Activated T-cell treated with anti-CD3 and anti-CD28 coated beads, Interleukin-2, amount 50 U/mL, for 24 hours (primary cell): ENCODE data around the gene EFCAB7.
"Not testable (repeated sequence)": the region's sequence is repeated elsewhere in the genome, so short reads cannot be mapped to it uniquely, and the experiment has no call there.

Experiments
- DNase-seq: peaks from one replicate; pipeline ENCODE4 v3.0.0-alpha.2; 2020
- H3K27ac Mint-ChIP-seq: 2 replicates; pipeline ENCODE4 v1.8.0; 2020; ENCODE audit warnings: mild to moderate bottlenecking, mixed read lengths
- H3K27me3 Mint-ChIP-seq: 2 replicates; pipeline ENCODE4 v1.8.0; 2020; ENCODE audit warnings: mixed read lengths
- H3K36me3 Mint-ChIP-seq: 2 replicates; pipeline ENCODE4 v1.8.0; 2020; ENCODE audit warnings: low read depth, mixed read lengths
- H3K4me1 Mint-ChIP-seq: 2 replicates; pipeline ENCODE4 v1.8.0; 2020; ENCODE audit warnings: low read depth, mixed read lengths
- H3K4me3 Mint-ChIP-seq: 2 replicates; pipeline ENCODE4 v1.8.0; 2020; ENCODE audit warnings: mild to moderate bottlenecking, moderate library complexity, mixed read lengths
- H3K9me3 Mint-ChIP-seq: 2 replicates; pipeline ENCODE4 v1.8.0; 2020; ENCODE audit warnings: mixed read lengths

The EFCAB7 gene

DNA sequence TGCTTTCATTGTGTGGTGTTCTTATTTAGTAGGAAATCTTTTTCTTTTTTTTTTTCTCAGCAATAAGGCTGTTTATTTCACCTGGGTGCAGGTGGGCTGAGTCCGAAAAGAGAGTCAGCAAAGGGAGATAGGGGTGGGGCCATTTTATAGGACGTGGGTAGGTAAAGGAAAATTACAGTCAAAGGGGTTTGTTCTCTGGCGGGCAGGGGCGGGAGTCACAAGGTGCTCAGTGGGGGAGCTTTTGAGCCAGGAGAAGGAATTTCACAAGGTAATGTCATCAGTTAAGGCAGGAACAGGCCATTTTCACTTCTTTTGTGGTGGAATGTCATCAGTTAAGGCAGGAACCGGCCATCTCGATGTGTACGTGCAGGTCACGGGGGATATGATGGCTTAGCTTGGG lies 49.4 kb downstream of the EFCAB7 start:
- not testable (repeated sequence) for H3K27ac Mint-ChIP-seq, DNase-seq, H3K4me1 Mint-ChIP-seq, H3K36me3 Mint-ChIP-seq, H3K9me3 Mint-ChIP-seq, H3K27me3 Mint-ChIP-seq, H3K4me3 Mint-ChIP-seq

DNA sequence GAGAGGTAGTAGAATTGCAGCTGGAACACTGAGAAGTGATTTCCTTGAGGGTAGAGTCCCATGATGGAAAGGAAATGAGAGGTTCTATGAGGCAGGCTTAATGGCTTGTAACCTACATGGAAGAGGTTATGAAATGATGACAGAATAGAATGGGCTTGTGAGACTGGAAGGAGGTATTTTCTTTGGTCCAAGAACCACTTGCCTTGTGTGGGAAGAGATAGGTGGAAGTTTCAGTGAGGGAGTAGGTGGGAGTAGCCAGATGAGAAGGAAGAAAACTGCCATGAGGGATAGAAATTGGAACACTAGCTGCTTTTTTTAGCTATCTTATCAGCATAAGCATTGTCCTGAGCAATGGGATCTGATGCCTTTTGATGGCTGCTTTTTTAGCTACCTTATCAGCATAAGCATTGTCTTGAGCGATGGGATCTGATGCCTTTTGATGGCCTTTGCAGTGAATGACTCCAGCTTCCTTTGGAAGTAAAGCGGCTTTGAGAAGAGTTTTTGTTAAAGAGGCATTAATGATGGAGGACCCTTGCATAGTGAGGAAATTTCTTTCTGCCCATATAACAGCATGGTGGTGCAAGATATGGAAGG lies 51.0 kb downstream of the EFCAB7 start:
- H3K4me1 Mint-ChIP-seq, H3K27ac Mint-ChIP-seq, DNase-seq, H3K36me3 Mint-ChIP-seq, H3K27me3 Mint-ChIP-seq, H3K9me3 Mint-ChIP-seq, H3K4me3 Mint-ChIP-seq: not testable (repeated sequence)

DNA sequence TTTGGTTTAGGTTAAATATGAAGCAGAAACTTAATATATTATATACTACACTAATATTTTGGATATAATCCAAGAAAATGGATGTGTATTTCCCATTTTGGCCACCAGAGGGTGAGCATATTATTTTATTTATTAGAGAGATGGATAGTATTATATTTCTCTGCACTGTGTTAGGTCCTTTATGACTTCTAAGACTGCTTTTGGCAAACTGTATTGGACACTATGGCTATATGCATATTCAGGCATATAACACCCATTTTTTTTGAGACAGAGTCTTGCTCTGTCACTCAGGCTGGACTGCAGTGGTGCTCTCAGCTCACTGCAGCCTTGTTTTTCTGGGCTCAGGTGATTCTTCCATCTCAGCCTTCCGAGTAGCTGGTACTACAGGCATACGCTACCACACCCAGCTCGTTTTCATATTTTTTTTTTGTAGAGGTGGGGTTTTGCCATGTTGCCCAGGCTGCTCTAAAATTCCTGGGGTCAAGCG lies 52.1 kb downstream of the EFCAB7 start:
- no peaks in the 10 kb centered on the region for H3K27me3 Mint-ChIP-seq
- peaks cover 1% of the 10 kb centered on the region for H3K9me3 Mint-ChIP-seq
- no peak overlapping the region for H3K27ac Mint-ChIP-seq
- no peaks in the 10 kb centered on the region for H3K36me3 Mint-ChIP-seq
- no peaks in the 10 kb centered on the region for H3K4me1 Mint-ChIP-seq
- no peak for DNase-seq
- no peak overlapping the region for H3K4me3 Mint-ChIP-seq

DNA sequence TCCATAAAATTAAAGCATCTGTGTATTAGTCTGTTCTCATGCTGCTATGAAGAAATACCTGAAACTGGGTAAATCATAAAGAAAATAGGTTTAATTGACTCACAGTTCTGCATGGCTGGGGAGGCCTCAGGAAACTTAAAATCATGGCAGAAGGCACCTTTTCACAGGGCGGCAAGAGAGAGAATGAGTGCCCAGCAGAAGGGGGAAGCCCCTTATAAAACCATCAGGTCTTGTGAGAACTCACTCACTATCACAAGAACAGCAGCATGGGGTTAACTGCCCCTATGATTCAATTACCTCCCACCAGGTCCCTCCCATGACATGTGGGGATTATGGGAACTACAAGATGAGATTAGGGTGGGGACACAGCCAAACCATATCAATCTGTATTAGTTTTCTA lies 63.0 kb downstream of the EFCAB7 start:
- H3K4me3 Mint-ChIP-seq, H3K27ac Mint-ChIP-seq, H3K27me3 Mint-ChIP-seq, H3K9me3 Mint-ChIP-seq, DNase-seq: not testable (repeated sequence)
- Mint-ChIP-seq H3K4me1 (peaks cover 18% of the 10 kb centered on the region), H3K36me3 (peaks cover 22% of the 10 kb centered on the region)

DNA sequence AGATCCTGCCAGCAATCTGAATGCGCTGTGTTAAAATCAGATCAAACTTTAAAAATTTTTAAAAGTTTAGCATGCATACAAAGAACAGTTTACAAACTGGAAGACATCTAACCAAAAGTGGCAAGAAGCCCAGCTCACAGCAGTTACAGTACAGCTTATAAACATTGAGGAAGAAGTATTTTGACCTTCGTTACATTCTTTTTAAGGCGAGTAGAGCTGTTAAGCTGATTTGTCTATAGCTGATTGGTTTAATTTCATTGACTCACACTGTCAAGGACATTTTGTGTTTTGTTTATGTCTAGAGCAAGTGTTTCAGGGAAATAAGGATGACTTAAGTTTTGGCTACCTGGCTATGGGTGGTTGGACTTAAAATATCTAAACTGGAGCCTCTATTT lies 66.8 kb downstream of the EFCAB7 start:
- no peaks in the 10 kb centered on the region for H3K9me3 Mint-ChIP-seq

DNA sequence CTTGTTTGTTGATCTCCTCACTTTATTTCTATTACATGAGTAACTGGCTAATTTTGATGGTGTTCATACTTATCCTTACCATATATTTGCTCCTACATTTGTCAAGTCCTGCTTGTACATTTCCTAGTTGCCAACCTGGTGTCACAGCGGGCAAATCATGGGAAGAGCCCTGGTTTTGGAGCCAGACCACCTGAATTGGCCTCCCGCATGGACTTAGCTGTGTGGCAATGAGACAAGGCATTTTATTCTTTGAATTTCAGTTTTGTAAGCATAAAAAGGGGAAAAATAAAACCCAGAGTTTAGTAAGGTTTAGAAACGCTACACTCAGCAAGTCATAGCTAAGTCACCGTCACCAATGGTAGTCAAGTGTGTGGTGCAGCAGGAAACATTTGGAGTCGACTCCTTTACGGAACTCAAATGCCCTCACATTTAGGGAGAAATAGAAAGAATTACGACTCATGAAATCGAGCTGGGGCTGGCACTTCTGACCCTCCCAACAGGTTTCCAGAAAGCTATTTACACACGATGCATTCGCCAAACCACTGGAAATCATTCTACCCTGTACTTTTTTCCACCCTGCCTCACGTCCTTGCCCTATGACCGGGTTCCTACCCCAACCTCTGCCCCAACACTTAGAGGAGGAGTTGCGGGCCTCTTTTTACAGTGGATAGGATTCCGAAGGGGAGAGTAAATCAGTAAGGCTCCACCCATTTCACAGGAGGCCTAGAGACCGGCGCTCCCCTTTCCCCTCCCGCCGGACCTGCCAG lies 69.4 kb downstream of the EFCAB7 start:
- DNase-seq = no peak

More for the DNA sequence above, 66.8 kb downstream of the EFCAB7 start:
- Mint-ChIP-seq H3K27me3 (no peaks in the 10 kb centered on the region), H3K4me1 (peaks cover 37% of the 10 kb centered on the region), H3K4me3 (no peak overlapping the region), H3K27ac (no peak overlapping the region), H3K36me3 (peaks cover 15% of the 10 kb centered on the region)
- no peak for DNase-seq

DNA sequence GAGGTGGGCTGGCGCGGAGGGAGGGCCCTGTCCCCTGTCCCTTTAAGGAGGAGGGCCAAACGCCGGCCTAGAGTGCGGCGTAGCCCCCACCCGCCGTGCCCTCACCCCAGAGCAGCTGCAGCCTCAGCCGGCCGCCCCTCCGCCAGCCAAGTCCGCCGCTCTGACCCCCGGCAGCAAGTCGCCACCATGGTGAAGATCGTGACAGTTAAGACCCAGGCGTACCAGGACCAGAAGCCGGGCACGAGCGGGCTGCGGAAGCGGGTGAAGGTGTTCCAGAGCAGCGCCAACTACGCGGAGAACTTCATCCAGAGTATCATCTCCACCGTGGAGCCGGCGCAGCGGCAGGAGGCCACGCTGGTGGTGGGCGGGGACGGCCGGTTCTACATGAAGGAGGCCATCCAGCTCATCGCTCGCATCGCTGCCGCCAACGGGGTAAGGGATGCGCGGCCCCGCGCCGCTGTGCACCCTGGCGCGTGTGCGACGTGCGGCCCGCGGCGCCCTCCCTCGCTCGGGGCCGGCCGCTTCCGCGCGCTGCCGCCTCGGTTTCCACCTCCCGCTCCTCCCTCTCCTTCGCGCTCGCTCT lies 70.1 kb downstream of the EFCAB7 start, which contains the start of gene PGM1:
TSS of gene PGM1 (plus strand) at position 109 of the 583 bp plus-strand sequence. CDS start at position 187, 78 bp downstream.
- DNase-seq = peak; percentile 84
- H3K9me3 Mint-ChIP-seq = no peaks in the 10 kb centered on the region
- H3K4me1 Mint-ChIP-seq = peaks cover 38% of the 10 kb centered on the region
- peak within 1 kb of the TSS; percentile 94 for H3K4me3 Mint-ChIP-seq
- H3K36me3 Mint-ChIP-seq = peaks cover 28% of the 10 kb centered on the region
- no peaks in the 10 kb centered on the region for H3K27me3 Mint-ChIP-seq
- H3K27ac Mint-ChIP-seq = peak within 1 kb of the TSS; percentile 98

More for the DNA sequence above, 69.4 kb downstream of the EFCAB7 start:
- Mint-ChIP-seq H3K9me3 (no peaks in the 10 kb centered on the region), H3K27ac (peak overlapping the region; percentile 96), H3K27me3 (no peaks in the 10 kb centered on the region), H3K36me3 (peaks cover 29% of the 10 kb centered on the region), H3K4me1 (peaks cover 41% of the 10 kb centered on the region), H3K4me3 (peak overlapping the region; percentile 94)

DNA sequence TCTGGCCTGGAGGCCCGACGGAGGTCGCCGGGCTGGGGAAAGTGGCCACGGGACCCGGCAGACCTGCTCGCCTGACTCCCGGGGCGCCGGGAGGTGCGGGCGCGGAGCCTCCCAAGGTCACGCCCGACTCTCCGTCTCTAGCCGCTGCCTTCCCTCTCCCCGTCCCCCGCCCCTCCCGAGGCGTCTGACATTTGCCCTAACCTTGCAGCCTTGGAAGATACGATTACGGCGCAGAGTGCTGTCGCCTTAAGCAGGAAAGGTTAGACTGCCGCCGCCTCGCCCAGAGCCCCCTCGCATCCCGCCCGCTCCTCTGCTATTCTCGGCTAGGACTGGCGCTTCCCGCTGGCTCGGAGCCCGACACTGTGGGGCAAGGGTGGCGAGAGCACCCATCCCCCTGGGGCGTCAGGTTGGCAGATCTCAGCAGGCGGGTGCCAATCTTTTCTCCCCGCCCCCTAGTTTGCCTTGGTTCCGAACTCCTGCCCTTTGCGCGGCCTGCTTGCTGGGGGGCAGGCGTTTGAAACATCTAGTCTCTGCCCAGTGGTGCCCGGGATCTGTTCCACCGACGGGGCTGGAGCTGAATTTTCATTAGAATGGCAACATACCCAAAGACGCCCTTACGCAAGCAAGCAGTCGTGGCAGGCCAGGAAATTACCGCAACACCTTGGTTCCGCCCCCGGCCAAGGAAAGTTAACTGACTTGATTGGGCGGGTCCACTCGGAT lies 70.7 kb downstream of the EFCAB7 start:
- Mint-ChIP-seq H3K36me3 (peaks cover 28% of the 10 kb centered on the region), H3K4me3 (peak overlapping the region; percentile 94), H3K9me3 (no peaks in the 10 kb centered on the region), H3K27me3 (no peaks in the 10 kb centered on the region), H3K27ac (peak overlapping the region; percentile 98), H3K4me1 (peaks cover 35% of the 10 kb centered on the region)
- peak; percentile 83 for DNase-seq

DNA sequence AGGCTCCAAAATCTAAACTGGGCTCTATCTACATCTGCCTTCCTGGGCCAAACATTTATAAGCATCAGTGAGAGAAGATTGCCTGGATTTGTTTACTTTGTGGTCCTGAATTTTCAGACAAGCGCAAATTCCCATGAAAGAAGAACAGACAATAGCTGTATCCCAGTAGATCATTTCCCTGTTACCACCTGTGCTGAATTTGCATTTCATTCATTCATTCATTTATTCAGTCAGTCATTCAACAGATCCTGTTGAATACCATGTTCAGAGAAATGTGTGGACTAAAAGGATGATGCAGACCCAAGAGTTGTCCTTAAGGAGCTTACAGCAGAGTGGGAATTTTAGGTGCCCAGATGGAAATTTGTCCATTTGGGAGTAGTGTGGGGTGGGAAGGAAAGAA lies 72.1 kb downstream of the EFCAB7 start:
- Mint-ChIP-seq H3K4me1 (peaks cover 35% of the 10 kb centered on the region), H3K27ac (no peak overlapping the region), H3K9me3 (no peaks in the 10 kb centered on the region), H3K27me3 (no peaks in the 10 kb centered on the region), H3K4me3 (peak overlapping the region; percentile 34), H3K36me3 (peaks cover 27% of the 10 kb centered on the region)
- no peak for DNase-seq

DNA sequence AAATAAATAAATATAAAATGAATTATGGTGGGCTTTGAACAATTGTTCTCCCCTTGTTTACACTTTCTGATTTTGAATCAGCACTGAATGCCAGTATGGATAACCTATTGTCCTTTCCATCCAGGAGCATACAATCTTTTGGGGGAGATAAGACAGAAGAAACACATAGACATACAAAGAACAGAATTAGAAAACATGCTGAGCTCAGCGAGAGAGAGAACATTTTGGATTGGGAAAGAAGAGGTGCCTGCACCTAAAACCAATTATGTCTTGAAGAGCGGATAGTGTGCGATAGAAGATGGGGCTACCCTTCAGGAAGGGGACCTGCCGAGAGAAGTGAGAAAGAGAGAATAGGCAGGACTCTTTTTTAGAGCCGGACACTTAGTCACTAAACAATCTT lies 76.5 kb downstream of the EFCAB7 start:
- H3K4me3 Mint-ChIP-seq = no peak overlapping the region
- H3K9me3 Mint-ChIP-seq = no peaks in the 10 kb centered on the region
- H3K36me3 Mint-ChIP-seq = peaks cover 18% of the 10 kb centered on the region
- H3K27me3 Mint-ChIP-seq = no peaks in the 10 kb centered on the region
- H3K4me1 Mint-ChIP-seq = peaks cover 17% of the 10 kb centered on the region
- no peak for DNase-seq
- no peak overlapping the region for H3K27ac Mint-ChIP-seq

DNA sequence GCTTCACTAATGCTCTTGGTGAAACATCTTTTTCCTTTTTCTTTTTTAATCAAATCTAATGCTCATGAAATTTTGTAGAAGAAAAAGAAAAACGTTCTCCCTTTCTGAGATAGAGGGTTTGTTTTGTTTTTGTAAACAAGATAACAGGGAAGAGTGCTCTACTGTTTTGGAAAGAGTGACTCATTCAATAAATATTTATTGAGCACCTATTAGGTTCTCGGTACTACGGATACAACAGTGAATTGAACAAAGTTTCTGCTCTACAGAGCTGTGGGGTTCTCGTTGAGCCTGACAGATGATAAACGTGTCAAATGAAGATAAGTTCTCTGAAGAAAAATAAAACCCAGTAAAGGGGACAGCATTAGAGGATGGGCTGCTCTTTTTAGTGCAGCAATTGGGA lies 76.9 kb downstream of the EFCAB7 start:
- no peaks in the 10 kb centered on the region for H3K27me3 Mint-ChIP-seq
- peaks cover 16% of the 10 kb centered on the region for H3K36me3 Mint-ChIP-seq
- H3K9me3 Mint-ChIP-seq = no peaks in the 10 kb centered on the region
- peaks cover 15% of the 10 kb centered on the region for H3K4me1 Mint-ChIP-seq
- no peak overlapping the region for H3K4me3 Mint-ChIP-seq
- DNase-seq = no peak
- no peak overlapping the region for H3K27ac Mint-ChIP-seq

DNA sequence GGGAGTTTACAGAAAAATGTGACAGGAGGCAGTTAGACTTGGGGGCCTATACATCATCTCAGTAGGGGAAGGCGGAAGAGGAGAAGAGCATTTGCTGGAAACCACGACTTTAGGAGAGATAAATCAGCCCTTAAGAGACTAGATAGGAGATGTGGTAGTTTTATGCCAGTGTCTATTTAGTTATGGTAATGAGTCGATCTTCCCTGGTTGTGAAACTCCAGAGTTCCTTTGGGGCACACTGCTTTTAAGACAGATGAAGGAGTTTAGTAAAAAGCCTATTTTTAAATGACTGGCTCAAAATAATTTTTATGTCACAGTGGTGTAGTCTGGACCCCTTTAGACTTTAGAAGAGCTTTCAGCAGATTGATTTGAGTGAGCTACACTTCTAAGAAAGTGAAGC lies 77.7 kb downstream of the EFCAB7 start:
- Mint-ChIP-seq H3K36me3 (peaks cover 9% of the 10 kb centered on the region), H3K9me3 (no peaks in the 10 kb centered on the region), H3K4me1 (peaks cover 8% of the 10 kb centered on the region), H3K27ac (no peak overlapping the region), H3K4me3 (no peak overlapping the region), H3K27me3 (no peaks in the 10 kb centered on the region)
- no peak for DNase-seq

DNA sequence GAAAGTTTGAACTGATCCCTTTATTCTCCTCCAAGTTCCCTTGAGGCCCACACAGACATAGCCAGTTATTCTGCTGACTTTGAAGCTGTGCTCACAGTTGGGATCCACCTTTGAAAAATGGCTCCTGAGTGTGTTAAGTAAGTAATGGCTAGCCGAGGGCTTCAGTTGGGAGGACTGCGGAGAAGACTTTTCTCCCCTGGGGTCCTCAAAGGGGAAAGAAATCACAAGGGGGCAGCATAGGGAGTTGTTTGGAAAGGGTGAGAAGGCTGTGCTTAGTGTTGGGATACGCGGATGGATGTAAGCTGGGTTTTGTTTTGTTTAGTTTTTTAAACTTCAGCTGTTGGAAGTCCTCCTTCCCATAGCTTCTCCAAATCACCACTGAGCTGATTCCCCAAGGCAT lies 78.1 kb downstream of the EFCAB7 start:
- H3K4me1 Mint-ChIP-seq = peaks cover 9% of the 10 kb centered on the region
- no peak overlapping the region for H3K4me3 Mint-ChIP-seq
- no peak for DNase-seq
- H3K36me3 Mint-ChIP-seq = peaks cover 7% of the 10 kb centered on the region
- no peaks in the 10 kb centered on the region for H3K9me3 Mint-ChIP-seq
- no peak overlapping the region for H3K27ac Mint-ChIP-seq
- H3K27me3 Mint-ChIP-seq = no peaks in the 10 kb centered on the region

DNA sequence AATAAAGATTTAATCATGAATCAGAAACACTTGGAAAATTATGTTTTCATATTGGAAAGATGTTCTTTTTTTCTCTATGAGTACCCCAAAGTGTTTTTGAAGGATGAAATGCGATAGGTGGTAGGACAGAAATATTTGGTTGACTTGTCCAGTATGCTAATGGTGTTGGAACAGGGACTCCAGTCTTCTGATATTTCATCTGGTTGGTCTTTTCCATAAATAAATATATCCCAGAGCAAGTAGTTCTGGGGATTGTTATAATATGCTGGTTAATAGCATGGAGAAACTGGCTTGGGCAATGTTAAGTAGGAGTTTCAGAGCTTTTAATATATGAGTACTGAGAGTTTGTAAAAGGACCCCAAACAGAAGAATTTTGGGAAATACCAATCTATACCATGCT lies 78.6 kb downstream of the EFCAB7 start:
- H3K4me1 Mint-ChIP-seq = peaks cover 7% of the 10 kb centered on the region
- no peaks in the 10 kb centered on the region for H3K27me3 Mint-ChIP-seq
- no peak for DNase-seq
- H3K27ac Mint-ChIP-seq = no peak overlapping the region
- H3K4me3 Mint-ChIP-seq = no peak overlapping the region
- peaks cover 4% of the 10 kb centered on the region for H3K36me3 Mint-ChIP-seq
- no peaks in the 10 kb centered on the region for H3K9me3 Mint-ChIP-seq
